HG02938 (cell line): ENCODE results near the gene ZNF30.
"Not testable (repeated sequence)": the region's sequence is repeated elsewhere in the genome, so short reads cannot be mapped to it uniquely, and the experiment has no call there.

Experiments used
- ATAC-seq: cut with Tn5 transposase; IDR thresholded peaks from one replicate; pipeline ENCODE4 v1.9.1; 2021; ENCODE audit warnings: mild to moderate bottlenecking, moderate library complexity; ENCODE audit not compliant: unreplicated experiment

ZNF30 gene

DNA sequence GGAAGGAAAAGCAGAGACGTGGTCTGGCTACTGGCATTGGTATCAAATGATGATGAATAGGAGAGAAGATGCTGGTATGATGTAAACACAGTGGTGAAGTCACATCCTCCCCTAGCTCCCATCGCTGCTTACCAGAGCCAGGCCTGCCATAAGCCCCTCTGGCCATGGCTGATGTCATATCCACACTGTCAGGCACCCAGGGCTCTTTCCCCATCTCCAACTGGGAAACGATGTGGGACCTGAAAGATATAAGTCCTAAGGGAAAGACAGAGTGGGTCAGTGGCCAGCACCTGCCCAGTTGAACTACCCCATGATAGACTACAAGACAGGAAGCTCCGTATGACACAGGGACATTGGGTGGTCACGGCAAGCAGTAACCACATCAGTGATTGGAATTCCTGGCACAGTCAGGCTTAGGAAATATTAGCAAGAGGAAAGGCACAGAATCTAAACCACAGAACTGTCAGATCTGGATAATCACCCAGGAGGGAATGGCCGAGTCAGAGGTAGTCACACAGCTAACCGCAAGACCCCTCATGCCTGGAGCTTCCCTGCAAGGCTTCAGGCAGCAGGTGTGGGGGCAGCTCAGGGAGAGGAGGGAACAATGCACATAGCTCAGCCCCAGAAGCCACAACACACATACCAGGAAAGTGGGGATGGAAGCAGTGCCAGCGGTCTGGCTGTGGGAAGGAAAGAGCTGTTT is 33.6 kb downstream of the ZNF30 start:
- ATAC-seq = no peak

DNA sequence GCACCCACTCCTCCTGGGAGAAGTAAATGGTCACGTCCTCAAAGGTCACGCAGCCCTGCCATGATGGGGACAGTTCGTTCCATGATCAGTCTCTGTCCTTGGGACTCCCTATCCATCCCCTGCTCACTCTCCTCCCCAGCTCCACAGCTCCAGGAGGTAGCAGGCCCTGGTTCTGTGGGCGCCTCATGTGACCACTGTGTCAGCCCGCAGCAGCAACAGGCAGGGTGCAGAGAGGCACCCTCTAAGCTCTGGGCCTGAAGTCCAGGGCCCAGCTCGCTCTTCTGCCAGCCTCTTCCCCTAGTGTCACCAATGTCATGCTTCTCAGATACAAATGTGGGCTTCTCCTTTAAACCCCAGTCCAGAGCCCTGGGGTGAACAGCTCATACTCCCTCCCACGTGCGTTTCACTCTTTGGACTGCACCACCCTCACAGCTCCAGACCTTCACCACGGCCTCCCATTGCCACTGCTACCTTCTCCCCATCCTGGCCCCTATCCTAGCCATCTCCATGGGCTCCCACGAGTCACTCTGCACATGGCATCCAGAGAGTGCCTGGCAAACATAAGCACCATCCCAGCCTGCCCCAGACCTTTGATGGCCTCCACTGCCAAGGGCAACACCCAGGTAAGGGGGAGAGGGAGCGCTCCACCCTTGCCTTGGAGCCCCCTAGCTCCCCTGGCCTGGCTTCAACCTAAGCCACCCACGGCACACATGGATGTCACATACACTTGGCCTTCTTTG is 34.4 kb downstream of the ZNF30 start:
- ATAC-seq = no peak

DNA sequence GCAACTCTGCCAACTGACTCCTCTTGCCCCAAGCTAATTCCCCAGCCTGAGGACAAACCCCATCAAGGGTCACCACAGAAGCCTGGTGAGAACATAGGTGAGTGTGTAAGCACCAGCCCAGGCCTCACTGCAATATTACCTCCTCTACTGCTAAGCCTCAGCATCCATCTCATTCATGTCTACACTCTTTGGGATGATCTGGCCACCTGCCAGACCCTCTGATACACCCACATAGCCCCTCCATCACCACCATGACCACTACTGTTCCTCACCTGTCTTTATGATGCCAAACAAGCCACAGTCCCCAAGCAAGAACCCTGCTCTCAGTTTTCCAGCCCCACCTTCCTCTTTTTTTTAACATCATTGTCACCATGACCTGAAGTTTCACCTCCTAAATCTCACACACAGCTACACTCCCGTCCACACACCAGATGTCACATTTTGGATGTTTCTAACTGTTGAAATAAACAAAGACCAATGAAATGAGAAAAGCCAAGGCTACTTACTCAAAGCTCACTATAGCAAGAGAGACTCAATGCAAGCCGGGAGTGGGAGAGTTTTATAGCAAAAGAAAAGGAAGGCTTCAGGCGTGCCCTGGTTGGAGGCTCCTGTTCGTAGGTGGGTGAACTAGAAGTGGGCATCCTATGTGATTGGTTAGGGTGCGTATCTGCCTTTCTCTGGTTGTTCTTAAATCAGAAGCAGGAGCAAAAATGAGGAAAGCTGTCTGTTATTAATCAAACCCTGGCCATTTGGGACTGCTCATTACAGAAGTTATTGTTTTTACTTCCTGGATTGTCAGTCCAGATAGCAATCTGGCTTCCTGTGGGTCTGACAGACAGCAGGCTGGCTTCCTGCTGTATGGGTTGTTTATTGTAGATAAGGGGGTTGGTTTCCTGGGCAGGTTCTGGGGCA is 35.3 kb downstream of the ZNF30 start:
- no peak for ATAC-seq

GRCh38 chr19:34962687-34963572 is 36.2 kb downstream of the ZNF30 start:
- no peak for ATAC-seq

DNA sequence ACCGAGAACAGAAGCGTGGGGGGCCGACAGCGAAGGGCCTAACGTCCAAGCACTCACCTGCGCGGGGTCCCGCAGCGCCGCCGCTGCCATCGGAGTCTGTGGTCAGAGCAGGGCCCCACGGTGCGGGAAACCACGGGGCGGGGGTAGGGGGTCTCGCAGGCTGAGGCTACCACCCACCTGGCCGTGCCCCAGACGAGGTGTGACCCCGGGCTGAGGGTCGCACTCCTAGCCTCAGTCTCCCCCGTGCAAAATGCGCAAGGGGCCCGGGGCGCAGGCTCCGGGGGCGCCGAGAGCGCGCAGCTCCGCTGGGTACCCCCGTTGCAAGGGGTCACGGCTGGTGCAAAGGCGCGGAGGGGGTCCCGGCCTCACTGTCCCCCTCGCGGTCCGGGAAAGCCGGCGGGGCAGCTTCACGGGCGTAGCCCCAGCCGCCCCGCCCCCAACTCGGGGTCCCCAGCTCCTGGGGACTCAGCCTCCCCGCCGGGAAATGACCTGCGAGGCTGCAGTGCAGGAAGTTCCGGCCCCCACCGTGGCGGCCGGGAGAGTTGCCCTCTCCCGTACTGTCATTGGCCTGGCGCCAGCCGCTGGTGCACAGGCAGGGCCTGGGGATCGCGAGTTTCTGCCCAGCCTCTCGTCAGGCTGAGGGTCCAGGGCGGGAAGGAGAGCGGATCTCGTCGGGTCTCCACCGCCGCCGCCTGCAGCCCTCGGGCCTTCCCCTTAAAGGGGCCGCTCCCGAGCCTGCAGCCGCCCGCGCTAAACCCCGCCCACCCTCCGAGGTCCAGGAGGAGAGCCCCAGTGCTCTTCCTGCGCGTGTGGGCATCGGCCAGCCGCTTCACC is 37.1 kb downstream of the ZNF30 start, which contains the start of gene ZNF792:
Gene ZNF792, minus strand, starts transcription at position 657 of the 834 bp plus-strand sequence. Its CDS starts 567 bp downstream, at position 90.
- ATAC-seq = peak; percentile 56

GRCh38 chr19:34964598-34964997 is 37.9 kb downstream of the ZNF30 start:
- ATAC-seq = no peak

DNA sequence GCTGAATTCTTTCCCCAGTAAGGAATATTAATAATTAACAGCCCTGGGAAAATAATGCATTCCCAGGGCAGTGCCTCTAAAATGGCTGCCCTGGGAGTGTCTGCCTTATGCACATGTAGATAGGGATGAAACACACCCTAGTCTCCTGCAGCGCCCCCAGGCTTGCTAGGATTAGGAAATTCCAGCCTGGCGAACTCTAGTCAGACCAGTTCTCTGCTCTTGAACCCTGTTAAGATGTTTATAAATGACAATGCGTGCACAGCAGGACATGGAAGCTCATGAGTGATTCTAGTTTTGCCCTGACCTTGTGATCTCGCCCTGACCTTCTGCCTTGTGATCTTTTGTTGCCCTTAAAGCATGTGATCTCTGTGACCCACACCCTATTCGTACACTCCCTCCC is 38.8 kb downstream of the ZNF30 start:
- not testable (repeated sequence) for ATAC-seq

GRCh38 chr19:34967551-34967950 is 40.8 kb downstream of the ZNF30 start:
- ATAC-seq = no peak

GRCh38 chr19:34969721-34970120 is 43.0 kb downstream of the ZNF30 start:
- ATAC-seq = no peak

DNA sequence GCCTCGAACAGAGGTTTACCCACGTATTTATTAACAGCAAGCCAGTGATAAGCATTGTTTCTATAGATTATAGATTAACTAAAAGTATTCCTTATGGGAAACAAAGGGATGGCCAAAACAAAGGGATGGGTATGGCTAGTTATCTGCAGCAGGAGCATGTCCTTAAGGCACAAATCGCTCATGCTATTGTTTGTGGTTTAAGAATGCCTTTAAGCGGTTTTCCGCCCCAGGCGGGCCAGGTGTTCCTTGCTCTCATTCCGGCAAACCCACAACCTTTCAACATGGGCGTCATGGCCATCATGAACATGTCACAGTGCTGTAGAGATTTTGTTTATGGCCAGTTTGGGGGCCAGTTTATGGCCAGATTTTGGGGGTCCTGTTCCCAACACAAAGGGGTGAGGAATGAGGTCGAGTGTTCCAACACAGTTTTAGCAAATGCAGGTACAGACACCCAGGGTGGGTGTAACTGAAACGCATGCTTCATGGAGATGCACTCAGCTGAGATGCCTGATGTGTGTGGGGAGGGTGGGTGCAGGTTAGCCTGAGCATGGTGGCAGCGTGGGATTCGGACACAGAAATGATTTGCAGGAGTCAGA is 43.6 kb downstream of the ZNF30 start:
- not testable (repeated sequence) for ATAC-seq

GRCh38 chr19:34972163-34972705 is 45.5 kb downstream of the ZNF30 start:
- ATAC-seq = no peak

DNA sequence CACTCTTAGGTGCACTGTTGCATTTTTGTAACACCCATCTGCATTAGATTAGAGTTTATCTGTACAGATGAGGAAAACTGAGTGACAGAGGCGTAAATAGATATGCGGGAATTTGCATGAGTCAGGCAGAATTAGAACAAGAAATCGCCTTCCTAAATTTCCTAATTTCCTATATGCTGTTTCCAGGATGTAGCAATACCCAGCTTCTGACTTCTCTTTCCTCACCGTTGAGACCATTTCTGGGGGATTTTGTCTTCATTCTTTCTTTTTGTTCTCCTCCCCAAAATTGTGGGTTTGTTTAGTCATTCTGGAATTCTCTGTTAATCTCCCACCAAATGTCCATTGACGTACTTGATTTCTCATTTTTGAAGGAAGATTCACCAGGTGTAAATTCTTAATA is 47.9 kb downstream of the ZNF30 start:
- no peak for ATAC-seq

GRCh38 chr19:34975056-34975455 is 48.4 kb downstream of the ZNF30 start:
- no peak for ATAC-seq

DNA sequence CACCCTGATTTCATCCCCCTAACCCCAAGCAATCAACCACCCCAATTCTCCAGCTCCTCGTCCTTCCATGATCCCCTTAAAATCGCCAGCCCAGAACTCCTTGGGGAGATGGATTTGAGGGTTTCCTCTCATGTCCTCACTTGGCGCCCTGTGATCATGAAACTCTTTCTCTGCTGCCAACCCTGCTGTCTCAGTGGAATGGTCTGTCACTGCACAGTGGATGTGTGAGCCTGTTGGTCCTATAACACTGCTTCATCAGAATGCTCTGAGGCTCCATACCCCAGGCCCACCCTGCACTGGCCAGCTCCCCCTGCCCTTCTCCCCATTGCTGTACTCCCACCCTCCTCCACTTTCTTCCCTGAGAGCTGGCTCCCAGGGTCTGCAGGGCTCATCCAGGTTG is 49.9 kb downstream of the ZNF30 start:
- no peak for ATAC-seq

DNA sequence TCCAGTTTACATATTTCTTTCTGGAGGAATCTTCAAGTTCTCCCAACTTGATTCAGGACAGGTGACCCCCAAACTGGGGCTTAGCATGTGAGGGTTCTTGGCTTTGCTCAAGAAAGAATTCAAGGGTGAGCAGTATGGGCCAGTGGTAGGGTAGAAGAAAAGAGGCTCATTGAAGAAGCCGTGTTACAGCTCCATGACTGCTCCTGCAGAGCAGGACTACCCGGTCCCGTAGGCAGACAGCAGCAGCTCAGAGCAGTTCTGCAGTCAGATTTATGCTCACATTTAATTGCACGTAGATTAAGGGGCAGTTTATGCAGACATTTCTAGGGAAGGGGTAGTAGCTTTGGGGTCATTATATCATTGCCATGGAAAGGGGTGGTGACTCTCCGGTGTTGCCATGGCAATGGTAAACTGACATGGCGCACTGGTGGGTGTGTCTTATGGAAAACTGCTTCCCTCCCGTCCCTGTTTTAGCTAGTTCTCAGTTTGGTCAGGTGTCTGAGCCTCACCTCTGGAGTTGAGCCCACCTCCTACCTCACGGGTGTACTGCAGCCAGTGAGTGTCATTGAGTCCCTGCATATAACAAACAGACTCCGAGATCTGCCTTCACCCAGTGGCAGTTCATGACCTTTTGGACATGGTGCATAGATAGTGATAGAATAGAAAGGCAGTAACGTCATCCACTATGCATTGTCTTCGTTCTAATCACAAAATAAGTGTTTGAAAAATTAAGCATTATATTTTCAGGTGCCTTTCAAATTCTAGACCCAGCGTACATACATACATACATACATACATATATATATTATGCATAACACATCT is 53.3 kb downstream of the ZNF30 start:
- no peak for ATAC-seq

DNA sequence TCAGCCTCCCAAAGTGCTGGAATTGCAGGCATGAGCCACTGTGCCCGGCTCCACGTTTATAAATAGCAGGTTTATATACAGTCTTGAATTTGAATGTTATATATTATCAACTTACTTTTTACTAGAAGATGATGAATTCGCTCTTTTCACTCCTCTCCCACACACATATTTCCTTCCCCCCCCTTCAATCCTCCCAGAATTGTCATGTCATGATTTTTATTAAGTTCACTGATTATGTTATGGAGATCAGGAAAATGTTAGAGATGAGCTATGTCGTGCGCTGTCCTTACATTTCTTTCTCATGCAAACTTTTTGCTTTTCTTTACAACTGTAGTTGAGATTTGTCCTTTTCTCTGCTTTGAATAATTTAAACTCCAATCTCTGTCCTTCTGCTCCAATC is 55.6 kb downstream of the ZNF30 start:
- ATAC-seq = no peak

GRCh38 chr19:34983786-34984185 is 57.1 kb downstream of the ZNF30 start:
- ATAC-seq = no peak

DNA sequence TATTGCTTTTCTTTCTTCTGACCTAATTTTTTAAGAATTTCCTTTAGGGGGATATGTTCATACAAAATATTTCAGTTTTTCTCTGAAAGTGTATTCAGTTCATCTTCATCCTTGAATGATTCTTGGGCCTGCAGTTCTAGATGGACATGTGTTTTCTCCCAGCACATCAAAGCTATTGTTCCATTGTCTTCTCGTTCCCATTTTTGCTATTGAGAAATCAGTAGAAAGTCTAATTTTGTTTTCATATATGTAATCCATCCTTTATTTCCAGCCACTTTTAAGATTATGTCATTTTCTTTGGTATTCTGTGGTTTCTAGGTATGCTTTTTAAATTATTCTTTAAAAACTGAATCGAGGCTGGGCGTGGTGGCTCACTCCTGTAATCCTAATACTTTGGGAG is 57.6 kb downstream of the ZNF30 start:
- ATAC-seq = no peak
